Measurements from ENCODE around the gene GH2.

DNA sequence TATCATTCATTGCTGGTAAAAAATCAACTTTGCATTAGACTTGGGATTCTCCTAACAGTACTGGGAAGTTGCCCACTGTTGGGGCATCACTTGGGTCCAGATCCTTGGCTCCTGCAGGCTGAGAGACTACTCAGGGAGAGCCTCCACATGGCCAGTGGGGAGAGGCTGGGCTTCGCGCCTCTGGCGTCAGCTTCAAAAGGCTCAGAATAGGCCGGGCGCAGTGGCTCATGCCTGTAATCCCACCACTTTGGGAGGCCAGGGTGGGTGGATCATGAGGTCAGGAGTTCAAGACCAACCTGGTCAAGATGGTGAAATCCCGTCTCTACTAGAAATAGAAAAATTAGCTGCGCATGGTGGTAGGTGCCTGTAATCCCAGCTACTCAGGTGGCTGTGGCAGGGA is 32.7 kb upstream of the GH2 start:
- TF ChIP-seq, protein P1, sequence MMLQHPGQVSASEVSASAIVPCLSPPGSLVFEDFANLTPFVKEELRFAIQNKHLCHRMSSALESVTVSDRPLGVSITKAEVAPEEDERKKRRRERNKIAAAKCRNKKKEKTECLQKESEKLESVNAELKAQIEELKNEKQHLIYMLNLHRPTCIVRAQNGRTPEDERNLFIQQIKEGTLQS (IDR thresholded peaks at IDR 0.05) = no peak
- TF ChIP-seq, protein P2, sequence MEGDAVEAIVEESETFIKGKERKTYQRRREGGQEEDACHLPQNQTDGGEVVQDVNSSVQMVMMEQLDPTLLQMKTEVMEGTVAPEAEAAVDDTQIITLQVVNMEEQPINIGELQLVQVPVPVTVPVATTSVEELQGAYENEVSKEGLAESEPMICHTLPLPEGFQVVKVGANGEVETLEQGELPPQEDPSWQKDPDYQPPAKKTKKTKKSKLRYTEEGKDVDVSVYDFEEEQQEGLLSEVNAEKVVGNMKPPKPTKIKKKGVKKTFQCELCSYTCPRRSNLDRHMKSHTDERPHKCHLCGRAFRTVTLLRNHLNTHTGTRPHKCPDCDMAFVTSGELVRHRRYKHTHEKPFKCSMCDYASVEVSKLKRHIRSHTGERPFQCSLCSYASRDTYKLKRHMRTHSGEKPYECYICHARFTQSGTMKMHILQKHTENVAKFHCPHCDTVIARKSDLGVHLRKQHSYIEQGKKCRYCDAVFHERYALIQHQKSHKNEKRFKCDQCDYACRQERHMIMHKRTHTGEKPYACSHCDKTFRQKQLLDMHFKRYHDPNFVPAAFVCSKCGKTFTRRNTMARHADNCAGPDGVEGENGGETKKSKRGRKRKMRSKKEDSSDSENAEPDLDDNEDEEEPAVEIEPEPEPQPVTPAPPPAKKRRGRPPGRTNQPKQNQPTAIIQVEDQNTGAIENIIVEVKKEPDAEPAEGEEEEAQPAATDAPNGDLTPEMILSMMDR (IDR thresholded peaks at IDR 0.05; ENCODE audit: low read depth, low read length, missing input control) = no peak
- TF ChIP-seq, protein P3, sequence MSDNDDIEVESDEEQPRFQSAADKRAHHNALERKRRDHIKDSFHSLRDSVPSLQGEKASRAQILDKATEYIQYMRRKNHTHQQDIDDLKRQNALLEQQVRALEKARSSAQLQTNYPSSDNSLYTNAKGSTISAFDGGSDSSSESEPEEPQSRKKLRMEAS (IDR thresholded peaks at IDR 0.05) = no peak
- TF ChIP-seq, protein P4, sequence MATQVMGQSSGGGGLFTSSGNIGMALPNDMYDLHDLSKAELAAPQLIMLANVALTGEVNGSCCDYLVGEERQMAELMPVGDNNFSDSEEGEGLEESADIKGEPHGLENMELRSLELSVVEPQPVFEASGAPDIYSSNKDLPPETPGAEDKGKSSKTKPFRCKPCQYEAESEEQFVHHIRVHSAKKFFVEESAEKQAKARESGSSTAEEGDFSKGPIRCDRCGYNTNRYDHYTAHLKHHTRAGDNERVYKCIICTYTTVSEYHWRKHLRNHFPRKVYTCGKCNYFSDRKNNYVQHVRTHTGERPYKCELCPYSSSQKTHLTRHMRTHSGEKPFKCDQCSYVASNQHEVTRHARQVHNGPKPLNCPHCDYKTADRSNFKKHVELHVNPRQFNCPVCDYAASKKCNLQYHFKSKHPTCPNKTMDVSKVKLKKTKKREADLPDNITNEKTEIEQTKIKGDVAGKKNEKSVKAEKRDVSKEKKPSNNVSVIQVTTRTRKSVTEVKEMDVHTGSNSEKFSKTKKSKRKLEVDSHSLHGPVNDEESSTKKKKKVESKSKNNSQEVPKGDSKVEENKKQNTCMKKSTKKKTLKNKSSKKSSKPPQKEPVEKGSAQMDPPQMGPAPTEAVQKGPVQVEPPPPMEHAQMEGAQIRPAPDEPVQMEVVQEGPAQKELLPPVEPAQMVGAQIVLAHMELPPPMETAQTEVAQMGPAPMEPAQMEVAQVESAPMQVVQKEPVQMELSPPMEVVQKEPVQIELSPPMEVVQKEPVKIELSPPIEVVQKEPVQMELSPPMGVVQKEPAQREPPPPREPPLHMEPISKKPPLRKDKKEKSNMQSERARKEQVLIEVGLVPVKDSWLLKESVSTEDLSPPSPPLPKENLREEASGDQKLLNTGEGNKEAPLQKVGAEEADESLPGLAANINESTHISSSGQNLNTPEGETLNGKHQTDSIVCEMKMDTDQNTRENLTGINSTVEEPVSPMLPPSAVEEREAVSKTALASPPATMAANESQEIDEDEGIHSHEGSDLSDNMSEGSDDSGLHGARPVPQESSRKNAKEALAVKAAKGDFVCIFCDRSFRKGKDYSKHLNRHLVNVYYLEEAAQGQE (IDR thresholded peaks at IDR 0.05) = no peak
- TF ChIP-seq, protein P5, sequence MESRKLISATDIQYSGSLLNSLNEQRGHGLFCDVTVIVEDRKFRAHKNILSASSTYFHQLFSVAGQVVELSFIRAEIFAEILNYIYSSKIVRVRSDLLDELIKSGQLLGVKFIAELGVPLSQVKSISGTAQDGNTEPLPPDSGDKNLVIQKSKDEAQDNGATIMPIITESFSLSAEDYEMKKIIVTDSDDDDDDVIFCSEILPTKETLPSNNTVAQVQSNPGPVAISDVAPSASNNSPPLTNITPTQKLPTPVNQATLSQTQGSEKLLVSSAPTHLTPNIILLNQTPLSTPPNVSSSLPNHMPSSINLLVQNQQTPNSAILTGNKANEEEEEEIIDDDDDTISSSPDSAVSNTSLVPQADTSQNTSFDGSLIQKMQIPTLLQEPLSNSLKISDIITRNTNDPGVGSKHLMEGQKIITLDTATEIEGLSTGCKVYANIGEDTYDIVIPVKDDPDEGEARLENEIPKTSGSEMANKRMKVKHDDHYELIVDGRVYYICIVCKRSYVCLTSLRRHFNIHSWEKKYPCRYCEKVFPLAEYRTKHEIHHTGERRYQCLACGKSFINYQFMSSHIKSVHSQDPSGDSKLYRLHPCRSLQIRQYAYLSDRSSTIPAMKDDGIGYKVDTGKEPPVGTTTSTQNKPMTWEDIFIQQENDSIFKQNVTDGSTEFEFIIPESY (IDR thresholded peaks at IDR 0.05) = no peak
- TF ChIP-seq FOXA1 (IDR thresholded peaks at IDR 0.05) (no peak), RAD21 (IDR thresholded peaks at IDR 0.05) (no peak), NR2F2 (IDR thresholded peaks at IDR 0.05) (no peak), YY1 (IDR thresholded peaks at IDR 0.05) (no peak), GABPA (IDR thresholded peaks at IDR 0.05 in 1 of 2, conservative IDR thresholded peaks at IDR 0.05 in 1 of 2) (no peak), SP1 (IDR thresholded peaks at IDR 0.05) (no peak), TAF1 (conservative IDR thresholded peaks at IDR 0.05) (no peak), HNF4G (IDR thresholded peaks at IDR 0.05) (no peak)

All from liver (tissue), 3 donors.